ENCODE data around the gene CDHR1. TPM values are rescaled to one million over a fixed set of nuclear protein-coding genes. Genes with fewer than 3 reads are reported as not detected.
"Not testable (repeated sequence)": the region's sequence is repeated elsewhere in the genome, so short reads cannot be mapped to it uniquely, and the experiment has no call there.

CDHR1 gene
- 1 to 10 TPM; 1.8 TPM for total RNA-seq

DNA sequence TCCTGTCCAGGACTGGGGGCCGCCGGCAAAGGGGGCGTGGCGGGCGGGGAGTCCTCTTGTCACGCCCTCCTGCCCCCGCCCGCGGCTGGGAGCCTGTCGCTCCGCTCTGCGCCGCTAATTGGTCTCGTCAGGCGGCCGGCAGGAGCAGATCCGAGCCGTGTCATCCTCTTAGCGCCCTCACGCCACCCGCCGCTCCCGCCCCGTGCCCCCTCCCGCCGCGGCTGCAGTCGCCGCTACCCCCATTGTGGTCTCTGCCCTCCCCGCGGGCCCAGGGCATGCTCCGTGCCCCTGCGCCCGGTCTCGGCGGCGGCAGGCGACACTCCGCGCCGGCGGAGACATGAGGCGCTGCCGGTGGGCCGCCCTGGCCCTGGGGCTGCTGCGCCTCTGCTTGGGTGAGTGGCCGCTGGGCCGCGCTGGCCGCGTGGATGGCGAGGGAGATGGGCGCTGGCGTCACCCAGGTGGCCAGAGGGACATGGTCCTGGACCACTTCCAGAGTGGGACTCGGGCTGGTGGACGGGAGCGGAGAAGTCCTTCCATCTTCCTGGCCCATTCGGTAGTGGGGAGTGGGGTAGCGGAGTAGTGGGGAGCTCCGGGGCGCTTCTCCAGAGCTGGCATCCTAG, at the start of gene CDHR1:
CDHR1 (plus strand) TSS at position 114 of the 620 bp plus-strand sequence; CDS start at position 338, 224 bp downstream.
- ChIA-PET POLR2A (no interaction called here), CTCF (interaction anchor here (2.7 kb wide), 1 partner anchor 11 kb away, joined by 7 read pairs; no protein-coding TSS in a partner anchor)

DNA sequence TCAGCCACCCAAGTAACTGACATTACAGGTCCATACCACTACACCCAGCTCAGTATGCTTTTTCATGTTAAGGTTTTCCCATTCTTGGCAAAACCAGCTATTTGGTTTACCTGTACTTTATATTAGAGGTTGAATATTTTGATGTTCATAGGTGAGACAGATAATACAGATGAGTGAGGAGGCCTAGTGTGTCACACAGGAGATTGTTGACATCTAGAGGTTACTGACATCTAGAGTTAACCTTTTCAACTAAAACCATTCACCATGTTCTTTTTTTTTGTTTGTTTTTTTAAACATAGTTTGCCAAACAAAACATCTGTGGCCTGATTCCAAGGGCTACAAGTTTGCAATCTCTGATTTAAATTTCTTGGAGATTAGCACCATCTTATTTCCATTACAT, 47.0 kb upstream of the CDHR1 start:
- CTCF ChIA-PET = interaction anchor here (0.6 to 1.6 kb wide), 9 partner anchors 8 to 97 kb away, joined by 3 to 11 read pairs (median 3); partner anchors contain the start of gene GHITM
- POLR2A ChIA-PET = interaction anchor here (0.6 kb wide), 1 partner anchor 57 kb away, joined by 3 read pairs; no protein-coding TSS in a partner anchor

DNA sequence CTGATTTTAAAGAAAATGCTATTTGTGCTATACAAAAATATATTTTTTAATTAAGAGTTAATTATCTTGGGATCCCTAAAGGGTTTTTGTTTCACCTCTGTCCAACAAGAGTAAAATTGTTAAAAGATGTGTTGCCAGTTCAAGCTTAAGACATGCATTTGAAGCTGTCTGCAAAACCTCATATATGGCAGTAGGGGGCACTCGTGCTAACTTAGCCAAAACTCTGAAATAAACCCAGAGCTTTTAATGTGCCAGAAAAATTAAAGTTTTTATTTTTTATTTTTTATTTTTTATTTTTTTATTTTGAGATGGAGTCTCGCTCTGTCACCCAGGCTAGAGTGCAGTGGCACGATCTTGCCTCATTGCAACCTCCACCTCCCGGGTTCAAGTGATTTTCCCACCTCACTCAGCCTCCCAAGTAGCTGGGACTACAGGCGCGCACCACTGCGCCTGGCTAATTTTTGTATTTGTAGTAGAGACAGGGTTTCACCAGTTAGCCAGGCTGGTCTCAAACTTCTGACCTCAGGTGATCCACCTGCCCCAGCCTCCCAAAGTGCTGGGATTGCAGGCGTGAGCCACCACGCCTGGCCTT, 46.2 kb upstream of the CDHR1 start:
- ChIA-PET CTCF (interaction anchor here (0.7 to 1.9 kb wide), 11 partner anchors 8 to 66 kb away, joined by 3 to 11 read pairs (median 4); partner anchors contain the start of gene GHITM), POLR2A (interaction anchor here (0.6 to 0.9 kb wide), 2 partner anchors 9 to 56 kb away, joined by 3 read pairs; no protein-coding TSS in a partner anchor)

DNA sequence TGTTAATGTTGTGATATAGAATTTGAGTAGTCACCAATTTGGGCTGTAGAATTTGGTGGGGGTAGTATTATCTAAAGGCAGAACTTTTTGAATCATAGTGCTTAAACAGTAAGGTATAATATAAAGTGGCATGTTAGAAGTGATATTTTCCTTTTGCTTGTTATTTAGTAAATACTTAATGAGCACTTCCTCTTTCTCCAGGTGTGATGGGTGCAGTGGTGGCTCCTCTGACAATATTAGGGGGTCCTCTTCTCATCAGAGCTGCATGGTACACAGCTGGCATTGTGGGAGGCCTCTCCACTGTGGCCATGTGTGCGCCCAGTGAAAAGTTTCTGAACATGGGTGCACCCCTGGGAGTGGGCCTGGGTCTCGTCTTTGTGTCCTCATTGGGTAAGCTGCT, 44.5 kb upstream of the CDHR1 start:
- POLR2A ChIA-PET = no interaction called here
- CTCF ChIA-PET = interaction anchor here (0.8 to 1.3 kb wide), 4 partner anchors 10 to 280 kb away, joined by 3 to 4 read pairs (median 3); no protein-coding TSS in a partner anchor

DNA sequence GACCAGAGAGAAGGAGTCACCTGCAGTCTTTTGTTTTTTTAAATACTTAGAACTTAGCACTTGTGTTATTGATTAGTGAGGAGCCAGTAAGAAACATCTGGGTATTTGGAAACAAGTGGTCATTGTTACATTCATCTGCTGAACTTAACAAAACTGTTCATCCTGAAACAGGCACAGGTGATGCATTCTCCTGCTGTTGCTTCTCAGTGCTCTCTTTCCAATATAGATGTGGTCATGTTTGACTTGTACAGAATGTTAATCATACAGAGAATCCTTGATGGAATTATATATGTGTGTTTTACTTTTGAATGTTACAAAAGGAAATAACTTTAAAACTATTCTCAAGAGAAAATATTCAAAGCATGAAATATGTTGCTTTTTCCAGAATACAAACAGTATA, 41.6 kb upstream of the CDHR1 start:
- ChIA-PET POLR2A (no interaction called here), CTCF (no interaction called here)

DNA sequence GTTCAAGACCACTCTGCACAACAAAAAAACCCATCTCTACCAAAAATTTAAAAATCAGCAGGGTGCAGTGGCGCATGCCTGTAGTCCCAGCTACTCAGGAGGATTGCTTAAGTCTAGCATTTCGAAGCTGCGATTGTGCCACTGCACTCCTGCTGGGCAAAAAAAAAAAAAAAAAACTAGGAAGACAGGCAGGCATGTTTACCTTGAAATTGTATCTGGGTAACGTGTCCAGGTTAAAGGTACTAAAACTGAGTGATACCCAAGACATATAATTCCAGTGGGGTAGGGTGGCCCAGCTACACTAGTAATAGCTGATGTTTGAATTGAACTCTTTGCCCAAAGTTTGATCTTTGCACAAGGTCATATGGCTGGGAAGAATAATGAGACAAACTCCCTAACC, 38.8 kb upstream of the CDHR1 start:
- ChIA-PET CTCF (interaction anchor here (0.9 to 1.0 kb wide), 2 partner anchors 12 to 47 kb away, joined by 3 to 5 read pairs; no protein-coding TSS in a partner anchor), POLR2A (interaction anchor here (1.6 kb wide), 1 partner anchor 16 kb away, joined by 6 read pairs; the partner anchor contains the start of gene GHITM)

DNA sequence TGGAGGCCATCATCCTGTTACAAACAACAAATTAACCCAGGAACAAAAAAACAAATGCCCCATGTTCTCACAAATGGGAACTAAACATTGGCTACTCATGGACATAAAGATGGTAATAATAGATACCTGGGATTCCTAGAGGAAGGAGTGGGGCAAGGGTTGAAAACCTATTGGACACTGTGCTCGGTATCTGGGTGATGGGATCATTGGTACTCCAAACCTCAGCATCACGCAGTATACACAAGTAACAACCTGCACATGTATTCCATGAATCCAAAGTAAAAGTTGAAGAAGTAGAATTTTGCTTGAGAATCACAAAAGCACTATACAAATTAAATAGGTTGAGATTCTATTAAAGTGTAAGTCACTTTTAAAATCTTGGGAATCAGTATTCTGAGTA, 38.3 kb upstream of the CDHR1 start:
- POLR2A ChIA-PET = interaction anchor here (1.6 kb wide), 1 partner anchor 16 kb away, joined by 6 read pairs; the partner anchor contains the start of gene GHITM
- CTCF ChIA-PET = interaction anchor here (0.8 to 0.9 kb wide), 2 partner anchors 21 to 46 kb away, joined by 3 to 5 read pairs; no protein-coding TSS in a partner anchor

DNA sequence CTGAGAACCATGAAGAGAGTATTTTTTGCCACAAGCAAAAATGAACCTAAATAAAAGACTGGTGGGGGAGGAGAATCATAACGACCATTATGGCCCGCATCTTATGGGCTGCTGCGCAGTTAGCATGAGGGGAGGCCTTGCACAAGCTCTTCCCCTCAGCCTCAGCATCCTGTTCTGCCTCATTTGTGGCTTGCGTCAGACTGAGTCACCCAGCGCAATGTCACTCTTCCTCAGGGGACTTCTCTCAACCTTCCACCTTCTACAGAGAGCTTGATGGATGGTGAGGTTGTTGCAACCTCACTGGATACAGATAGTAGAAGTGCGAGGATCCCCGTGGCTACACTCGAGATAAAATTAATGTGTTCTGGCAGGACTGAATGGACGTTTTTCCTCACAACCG, 37.6 kb upstream of the CDHR1 start:
- POLR2A ChIA-PET = interaction anchor here (0.6 kb wide), 1 partner anchor 8 kb away, joined by 3 read pairs; no protein-coding TSS in a partner anchor

DNA sequence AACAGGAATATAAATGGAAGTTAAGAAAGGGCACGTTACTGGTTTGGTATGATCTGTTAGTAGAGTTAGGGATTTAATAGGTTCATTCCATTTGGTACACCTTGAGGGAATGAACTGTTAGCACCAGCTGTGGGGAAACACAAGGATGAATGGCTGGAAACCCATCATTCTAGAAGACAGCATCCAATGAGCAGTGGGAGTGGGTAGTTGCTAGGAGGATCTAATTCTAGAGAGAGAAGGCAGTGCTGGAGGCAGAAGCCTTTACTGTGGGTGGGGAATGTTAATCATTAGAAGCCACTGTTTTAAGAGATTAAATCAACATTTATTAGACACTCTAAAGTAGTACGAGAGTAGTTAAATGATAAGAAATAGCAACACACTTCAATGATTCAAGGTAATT, 36.3 kb upstream of the CDHR1 start:
- POLR2A ChIA-PET = no interaction called here
- CTCF ChIA-PET = interaction anchor here (0.6 to 1.2 kb wide), 3 partner anchors 10 to 678 kb away, joined by 3 read pairs; partner anchors contain the start of gene GHITM

More for the DNA sequence above, 37.6 kb upstream of the CDHR1 start:
- CTCF ChIA-PET = interaction anchor here (0.8 to 1.2 kb wide), 3 partner anchors 12 to 21 kb away, joined by 3 read pairs; partner anchors contain the start of gene GHITM

DNA sequence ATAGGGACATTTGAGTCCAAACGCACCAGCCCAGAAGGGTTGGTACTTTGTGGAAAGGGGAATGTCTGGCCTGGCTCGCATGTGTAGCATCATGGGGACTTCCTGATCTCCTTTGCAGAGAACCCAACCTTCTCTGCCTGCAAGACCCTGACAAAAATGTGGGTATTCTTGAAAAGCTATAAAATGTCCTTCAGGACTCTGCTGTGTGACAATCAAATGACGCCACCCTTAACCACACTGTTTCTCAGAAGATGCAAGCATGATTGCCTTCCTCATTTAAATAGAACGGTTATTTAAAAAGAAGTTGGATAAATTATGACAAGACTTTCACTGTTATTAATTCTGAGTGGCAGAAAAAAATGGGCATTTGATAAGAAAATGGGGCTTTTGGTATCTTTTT, 35.8 kb upstream of the CDHR1 start:
- CTCF ChIA-PET = interaction anchor here (1.0 to 1.1 kb wide), 3 partner anchors 10 to 47 kb away, joined by 3 read pairs; no protein-coding TSS in a partner anchor
- POLR2A ChIA-PET = no interaction called here

DNA sequence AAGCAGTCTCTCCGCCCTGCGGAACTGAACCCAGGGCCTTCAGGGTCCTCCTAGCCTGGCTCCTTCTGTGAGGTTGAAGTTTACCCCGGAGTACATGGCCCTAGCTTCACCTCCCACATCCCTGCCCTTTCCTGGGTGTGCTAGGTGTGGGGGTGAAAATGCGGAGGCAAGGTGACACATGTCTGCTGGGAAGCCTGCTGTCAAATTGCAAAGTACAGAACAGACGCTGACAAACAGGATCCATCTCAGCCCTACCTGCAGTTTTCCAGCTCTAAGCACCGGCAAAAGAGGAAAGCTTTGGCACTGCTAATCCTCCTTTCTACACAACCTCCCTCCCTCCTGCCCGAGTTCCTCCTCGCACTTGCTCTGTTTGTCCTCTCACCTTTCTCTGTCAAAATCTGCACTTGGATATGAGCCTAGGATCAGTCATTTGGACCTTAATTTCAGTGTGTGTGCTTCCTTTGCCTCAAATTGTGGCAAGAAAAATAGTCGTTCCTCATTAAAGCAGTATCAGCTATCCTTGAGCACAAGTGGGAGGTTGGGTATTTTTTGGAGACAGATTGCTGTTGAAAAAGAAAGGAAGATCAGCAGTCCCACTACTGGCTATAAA, 35.2 kb upstream of the CDHR1 start:
- ChIA-PET CTCF (interaction anchor here (0.7 to 1.1 kb wide), 4 partner anchors 10 to 46 kb away, joined by 3 read pairs; no protein-coding TSS in a partner anchor), POLR2A (no interaction called here)

DNA sequence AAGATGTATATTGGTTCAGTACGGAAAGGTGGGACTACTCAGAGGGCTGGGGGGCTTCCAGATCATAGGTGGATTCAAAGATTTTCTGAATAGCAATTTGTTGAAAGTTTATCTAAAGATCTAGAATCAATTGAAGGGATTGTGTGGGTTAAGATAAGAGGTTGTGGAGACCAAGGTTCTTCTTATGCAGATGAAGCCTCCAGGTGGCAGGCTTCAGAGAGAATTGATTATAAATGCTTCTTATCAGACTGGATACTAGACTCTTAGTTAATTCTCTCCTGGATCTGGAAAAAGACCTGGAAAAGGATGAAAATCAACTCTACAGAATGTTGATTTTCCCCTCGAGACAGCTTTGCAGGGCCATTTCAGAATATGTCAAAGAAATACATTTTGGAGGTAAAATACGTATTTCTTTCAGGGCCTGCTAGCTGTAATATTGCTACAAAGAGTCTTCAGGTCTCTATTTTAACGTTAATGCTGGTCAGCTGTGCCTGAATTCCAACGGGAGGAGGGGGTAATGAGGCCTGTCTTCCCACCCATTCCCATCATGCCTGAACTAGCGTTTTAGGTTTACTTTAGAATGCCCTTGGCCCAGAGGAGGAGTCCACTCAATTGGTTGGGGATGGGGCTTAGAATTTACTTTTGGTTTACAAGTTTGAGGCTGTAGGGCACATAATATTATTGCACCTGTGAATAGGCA, 33.5 kb upstream of the CDHR1 start:
- ChIA-PET POLR2A (no interaction called here), CTCF (interaction anchor here (1.4 kb wide), 1 partner anchor 51 kb away, joined by 3 read pairs; no protein-coding TSS in a partner anchor)

DNA sequence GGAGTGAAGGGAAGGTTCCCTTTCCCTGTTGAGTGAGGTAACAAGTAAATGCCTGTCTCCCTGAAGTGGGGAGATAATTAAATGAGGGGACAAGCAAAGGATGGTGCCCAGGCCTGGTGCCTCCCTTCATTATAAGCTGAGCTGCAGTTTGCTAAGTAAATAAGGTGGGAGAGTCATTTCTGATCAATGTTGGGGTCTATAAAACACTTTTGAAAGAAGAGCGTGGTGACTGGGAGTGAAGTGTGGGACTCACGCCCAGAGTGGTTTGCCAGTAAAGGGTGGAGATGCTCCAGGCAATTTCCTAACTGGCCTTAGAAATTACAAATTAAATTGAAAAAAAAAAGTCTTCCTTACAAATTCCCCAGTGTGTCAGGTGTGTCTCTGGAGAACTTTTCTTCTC, 30.3 kb upstream of the CDHR1 start:
- ChIA-PET CTCF (interaction anchor here (0.7 kb wide), 1 partner anchor 412 kb away, joined by 3 read pairs; no protein-coding TSS in a partner anchor), POLR2A (no interaction called here)

DNA sequence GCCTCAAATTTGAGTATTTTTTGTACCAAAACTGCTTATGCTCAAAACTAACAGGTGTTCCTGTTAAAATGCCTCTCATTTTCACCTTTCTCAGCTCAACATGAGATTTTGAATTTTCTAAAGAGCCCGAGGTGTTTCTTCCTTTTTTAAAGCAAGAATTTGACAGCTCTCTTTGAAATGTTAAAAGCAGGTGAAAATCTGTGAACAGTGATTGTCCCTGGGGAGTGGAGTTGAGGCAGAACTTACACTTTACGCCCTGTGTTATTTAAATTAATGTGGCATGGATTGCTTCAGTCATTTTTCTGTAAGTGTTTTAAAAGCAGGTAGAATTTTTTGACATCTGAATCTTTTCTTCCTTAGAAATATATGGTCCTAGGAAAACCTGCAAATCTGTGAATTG, 29.9 kb upstream of the CDHR1 start:
- ChIA-PET CTCF (interaction anchor here (0.7 to 1.4 kb wide), 2 partner anchors 16 to 412 kb away, joined by 3 to 4 read pairs; no protein-coding TSS in a partner anchor), POLR2A (no interaction called here)

DNA sequence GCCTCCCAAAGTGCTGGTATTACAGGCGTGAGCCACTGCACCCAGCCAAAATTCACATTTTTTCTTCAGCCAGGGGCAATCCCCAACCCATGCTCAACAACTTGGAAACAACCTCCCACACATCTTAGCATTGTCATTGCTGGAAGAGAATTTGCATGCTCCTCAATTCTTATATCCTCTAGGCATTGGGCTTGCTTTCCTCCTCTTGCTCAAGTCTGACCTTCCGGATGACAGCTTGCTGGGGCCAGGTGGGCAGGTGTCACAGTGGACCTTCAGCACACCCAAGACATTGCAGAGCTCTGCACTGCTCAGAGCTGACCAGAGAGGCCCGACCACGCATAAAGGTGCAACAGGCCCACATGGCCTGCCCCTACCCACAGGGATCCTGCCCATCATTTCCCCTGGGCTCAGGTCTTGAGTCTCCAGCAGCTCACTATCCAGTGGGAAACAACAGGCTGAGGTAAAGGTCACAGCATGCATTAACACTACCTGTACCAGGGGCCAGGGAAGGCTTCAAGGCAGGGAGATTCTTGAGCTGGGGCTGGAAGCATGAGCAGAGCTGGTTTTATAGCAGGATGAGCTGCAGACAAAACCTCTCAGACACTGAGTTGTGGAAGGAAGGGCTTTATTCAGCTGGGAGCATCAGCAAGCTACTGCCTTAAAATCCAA, 27.6 kb upstream of the CDHR1 start:
- CTCF ChIA-PET = no interaction called here
- POLR2A ChIA-PET = no interaction called here

DNA sequence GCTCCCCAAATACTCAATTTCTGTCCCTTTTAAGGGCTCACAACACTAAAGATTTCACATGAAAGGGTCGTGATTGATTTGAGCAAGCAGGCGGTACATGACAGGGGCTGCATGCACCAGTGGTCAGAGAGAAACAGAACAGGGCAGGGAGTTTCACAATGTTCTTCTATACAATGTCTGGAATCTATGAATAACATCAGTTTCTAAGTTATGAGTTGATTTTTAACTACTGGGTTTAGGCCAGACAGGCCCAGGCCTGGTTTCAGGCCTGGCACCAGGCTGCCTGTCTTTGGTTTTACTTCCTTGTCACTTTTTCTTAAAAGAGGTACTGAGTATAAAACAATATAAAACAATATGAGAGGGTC, 27.1 kb upstream of the CDHR1 start:
- CTCF ChIA-PET, POLR2A ChIA-PET: not testable (repeated sequence)

DNA sequence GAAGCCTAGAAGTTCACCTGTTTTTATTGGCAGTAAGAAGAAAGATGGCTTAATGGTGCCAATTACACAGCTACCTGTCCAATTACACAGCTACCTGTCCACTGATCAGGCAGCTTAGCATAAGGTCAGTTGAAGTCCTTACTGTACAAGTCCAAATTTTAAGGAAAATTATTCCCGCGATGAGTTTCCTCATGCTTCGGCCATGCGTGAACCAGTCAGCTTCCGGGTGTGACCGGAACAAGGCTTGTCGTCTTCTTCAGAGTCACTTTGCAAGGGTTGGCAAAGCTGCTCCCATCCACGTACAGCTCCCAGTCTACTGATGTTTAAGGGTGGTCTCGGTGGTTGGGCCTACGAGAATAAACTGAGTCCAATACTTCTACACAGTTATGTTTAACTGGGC, 26.0 kb upstream of the CDHR1 start:
- POLR2A ChIA-PET, CTCF ChIA-PET: not testable (repeated sequence)

DNA sequence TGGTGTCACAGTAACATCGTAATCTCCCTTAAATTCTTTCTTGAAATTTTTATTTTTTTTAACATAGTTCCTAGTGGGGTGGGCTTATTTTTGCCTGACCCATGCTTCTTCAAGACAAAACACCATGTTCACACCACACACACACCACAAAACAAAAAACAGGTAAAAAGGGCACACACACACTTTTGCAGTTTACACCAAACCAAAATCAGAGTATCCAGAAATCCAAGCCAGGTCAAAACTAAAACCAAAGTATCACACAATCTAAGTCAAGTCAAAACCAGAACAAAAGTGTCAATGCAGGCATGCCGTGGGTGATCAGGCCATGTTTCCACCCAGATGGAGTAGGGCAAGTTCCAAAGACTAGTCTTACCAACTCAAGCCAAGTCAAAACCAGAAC, 23.1 kb upstream of the CDHR1 start:
- CTCF ChIA-PET, POLR2A ChIA-PET: not testable (repeated sequence)

Data from activated CD8-positive, alpha-beta memory T cell treated with anti-CD3 and anti-CD28 coated beads for 36 hours (primary cell).